Measurements from ENCODE around the gene TAS2R40. TPM values are rescaled to one million over a fixed set of nuclear protein-coding genes. Genes with fewer than 3 reads are reported as not detected.
"Not testable (repeated sequence)": the region's sequence is repeated elsewhere in the genome, so short reads cannot be mapped to it uniquely, and the experiment has no call there.

Gene TAS2R40
- not detected for total RNA-seq
- long read RNA-seq, result 0 reads

- intact Hi-C loops (cut with DNase I), result no loop called here
- DNase-seq (ENCODE audit: low spot score), result no peak
Observed at GRCh38 chr7:143221737-143222136, at the start of gene TAS2R40. TSS of gene TAS2R40 (plus strand) at chr7:143222037. CDS start at chr7:143222079, 42 bp downstream.

DNA sequence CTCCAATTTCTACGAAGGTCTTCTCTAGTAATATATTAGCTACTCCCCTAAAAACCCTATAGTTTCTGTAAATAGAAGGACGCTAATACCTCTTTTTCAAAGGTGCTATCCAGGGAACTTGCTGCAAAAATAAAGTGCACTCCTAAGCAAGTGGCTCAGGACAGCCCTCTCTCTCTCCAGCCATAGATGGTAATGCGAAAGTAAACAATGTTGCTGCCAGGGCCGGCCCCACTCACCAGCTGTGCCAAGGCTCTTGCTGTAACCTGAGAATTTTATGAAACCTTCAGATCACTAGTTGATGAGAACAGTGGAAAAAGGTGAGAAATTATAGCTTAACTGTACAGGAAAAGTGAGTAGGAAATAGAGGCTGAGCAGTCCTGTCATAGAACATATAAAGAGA is 49.5 kb upstream of the TAS2R40 start:
- intact Hi-C loops (cut with DNase I), result no loop called here
- DNase-seq (ENCODE audit: low spot score), result no peak

DNA sequence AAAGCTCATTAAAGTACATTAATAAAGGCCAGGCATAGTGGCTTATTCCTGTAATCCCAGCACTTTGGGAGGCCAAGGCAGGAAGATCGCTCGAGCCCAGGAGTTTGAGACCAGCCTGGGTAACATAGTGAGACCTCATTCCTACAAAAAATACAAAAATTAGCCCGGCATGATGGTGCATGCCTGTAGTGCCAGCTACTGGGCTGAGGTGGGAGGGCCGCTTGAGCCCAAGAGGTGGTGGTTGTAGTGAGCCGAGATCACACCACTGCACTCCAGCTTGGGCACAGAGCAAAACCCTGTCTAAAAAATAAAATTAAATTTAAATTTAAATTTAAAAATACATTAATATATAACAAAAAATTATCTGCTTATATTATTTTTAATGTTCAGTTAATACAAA is 45.7 kb upstream of the TAS2R40 start:
- DNase-seq (ENCODE audit: low spot score), result no peak
- intact Hi-C loops (cut with DNase I), result no loop called here

GRCh38 chr7:143177374-143178119 is 44.3 kb upstream of the TAS2R40 start:
- intact Hi-C loops (cut with DNase I), result no loop called here
- no peak for DNase-seq (ENCODE audit: low spot score)

DNA sequence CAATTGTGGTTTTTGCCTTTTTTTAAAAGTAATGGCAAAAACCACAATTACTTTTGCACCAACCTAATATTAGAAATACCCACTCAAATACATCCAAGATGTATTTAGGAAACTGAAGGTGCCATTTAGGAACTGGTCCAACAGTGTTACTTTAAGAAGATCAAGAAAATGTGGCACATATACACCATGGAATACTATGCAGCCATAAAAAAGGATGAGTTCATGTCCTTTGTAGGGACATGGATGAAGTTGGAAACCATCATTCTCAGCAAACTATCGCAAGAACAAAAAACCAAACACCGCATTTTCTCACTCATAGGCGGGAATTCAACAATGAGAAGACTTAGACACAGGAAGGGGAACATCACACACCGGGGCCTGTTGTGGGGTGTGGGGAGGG is 41.1 kb upstream of the TAS2R40 start:
- intact Hi-C loops (cut with DNase I); DNase-seq (ENCODE audit: low spot score): not testable (repeated sequence)

- intact Hi-C loops (cut with DNase I), result no loop called here
- DNase-seq (ENCODE audit: low spot score), result no peak
Observed at GRCh38 chr7:143181349-143181748, 40.5 kb upstream of the TAS2R40 start.

GRCh38 chr7:143183024-143183423 is 38.8 kb upstream of the TAS2R40 start, which contains the start of gene TAS2R39:
TSS of gene TAS2R39 (plus strand) at chr7:143183419. CDS start at chr7:143183419, 0 bp downstream.
- no peak for DNase-seq (ENCODE audit: low spot score)
- intact Hi-C loops (cut with DNase I), result no loop called here

- intact Hi-C loops (cut with DNase I), result no loop called here
- DNase-seq (ENCODE audit: low spot score), result no peak
Observed at GRCh38 chr7:143185551-143185950, 36.3 kb upstream of the TAS2R40 start.

DNA sequence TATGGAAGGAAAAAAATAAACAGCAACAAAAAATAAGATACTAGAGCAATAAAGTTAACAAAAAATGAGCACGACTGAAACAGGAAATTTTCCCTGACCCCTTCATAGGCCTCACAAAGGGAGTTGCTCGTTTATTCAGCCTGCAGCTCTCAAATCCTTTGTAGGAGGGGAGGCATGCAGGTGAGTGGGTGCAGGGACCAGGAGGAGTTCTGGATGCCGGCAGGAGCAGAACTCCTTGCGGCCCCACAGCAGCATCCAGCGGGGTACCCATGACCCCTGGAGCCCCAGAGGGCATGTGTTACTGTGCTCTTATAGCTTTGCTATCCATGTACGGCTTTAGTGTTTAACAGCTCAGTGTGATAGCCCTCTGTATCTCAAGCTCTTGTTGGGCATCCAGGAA is 32.8 kb upstream of the TAS2R40 start:
- no peak for DNase-seq (ENCODE audit: low spot score)
- intact Hi-C loops (cut with DNase I), result no loop called here

DNA sequence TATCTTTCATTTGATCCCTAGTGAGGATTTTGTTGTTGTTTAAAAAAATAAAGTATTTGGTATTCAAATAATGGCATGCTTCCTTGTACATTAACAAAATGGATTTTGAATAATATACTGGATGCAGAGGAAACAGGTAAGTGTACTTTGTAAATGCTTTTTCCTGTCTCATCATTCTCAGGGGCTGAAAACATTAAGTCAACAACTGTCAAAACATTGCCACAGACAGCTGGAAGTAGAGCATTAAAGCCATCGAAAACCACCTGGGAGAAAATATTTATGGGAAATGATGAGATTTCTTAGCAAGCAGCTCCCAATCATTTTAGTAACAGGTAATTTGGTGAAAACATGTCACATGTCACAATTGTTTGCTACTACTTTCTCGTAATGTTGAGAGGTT is 28.0 kb upstream of the TAS2R40 start:
- no peak for DNase-seq (ENCODE audit: low spot score)
- intact Hi-C loops (cut with DNase I), result no loop called here

DNA sequence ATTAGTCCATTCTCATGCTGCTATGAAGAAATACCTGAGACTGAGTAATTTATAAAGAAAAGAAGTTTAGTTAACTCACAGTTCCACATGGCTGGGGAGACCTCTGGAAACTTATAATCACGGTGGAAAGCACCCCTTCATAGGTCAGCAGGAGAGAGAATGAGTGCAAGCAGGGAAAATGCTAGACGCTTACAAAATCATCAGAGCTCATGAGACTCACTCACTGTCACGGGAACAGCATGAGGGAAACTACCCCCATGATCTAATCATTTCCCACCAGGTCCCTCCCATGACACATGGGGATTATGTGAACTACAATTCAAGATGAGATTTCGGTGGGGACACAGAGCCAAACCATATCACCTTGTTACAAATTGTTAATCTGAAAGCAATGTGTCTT is 22.8 kb upstream of the TAS2R40 start:
- no peak for DNase-seq (ENCODE audit: low spot score)
- intact Hi-C loops (cut with DNase I), result no loop called here

- intact Hi-C loops (cut with DNase I), result no loop called here
Observed at GRCh38 chr7:143202161-143202560, 19.7 kb upstream of the TAS2R40 start.

DNA sequence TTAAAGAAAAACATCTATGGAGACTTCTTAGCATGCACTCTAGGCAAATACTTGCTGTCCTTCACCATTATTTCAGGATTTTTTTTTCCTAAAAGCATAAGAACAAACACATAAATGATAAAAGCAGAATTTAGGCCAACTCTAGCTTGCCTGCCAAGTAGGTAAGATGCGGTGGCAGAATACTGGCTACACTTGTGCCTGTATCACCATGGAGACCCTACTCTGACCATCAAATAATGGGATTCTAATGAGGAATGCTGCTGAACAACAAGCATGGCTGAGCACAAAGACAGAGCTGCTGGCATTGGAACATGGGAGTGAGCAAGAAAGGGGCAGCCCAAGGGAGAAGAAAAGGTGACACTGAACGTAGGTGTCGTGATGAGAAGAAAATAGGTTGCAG is 18.5 kb upstream of the TAS2R40 start:
- intact Hi-C loops (cut with DNase I), result no loop called here
- no peak for DNase-seq (ENCODE audit: low spot score)

More at GRCh38 chr7:143202161-143202560, 19.7 kb upstream of the TAS2R40 start:
- no peak for DNase-seq (ENCODE audit: low spot score)

DNA sequence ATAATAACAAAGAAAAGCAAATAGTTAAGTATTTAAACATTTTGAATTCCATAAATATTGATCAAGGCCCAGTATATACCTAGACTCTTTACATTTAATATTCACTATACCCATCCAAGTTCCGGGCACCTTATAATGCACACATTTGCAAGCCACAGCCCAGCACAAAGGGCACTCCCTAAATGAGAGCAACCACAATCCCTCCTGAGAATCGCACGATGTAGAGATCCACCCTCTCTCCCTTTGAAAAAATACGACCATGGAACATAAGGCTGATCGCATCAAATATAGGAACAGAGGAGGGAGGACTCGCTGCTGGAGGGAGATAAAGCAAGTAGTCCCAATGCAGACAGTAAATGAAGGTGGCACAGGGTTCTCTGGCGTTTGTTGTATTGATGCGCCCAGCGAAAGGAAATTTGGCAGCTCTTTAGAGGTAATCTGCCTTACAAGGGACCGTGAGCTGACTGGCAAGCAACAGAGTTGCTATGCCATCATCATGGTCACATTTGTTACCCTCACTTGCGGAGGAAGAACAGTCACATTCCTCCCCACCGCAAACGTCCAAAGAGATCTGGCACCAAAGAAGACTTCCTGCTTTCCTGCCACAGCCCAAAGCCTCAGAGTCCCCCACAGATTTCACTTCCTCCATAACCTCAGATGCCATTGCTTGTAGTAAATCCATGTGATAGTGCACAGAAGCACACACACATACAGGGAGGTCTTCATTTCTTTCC is 16.1 kb upstream of the TAS2R40 start:
- intact Hi-C loops (cut with DNase I), result no loop called here
- DNase-seq (ENCODE audit: low spot score), result no peak

- intact Hi-C loops (cut with DNase I), result no loop called here
- no peak for DNase-seq (ENCODE audit: low spot score)
Observed at GRCh38 chr7:143210541-143210940, 11.3 kb upstream of the TAS2R40 start.

- intact Hi-C loops (cut with DNase I); DNase-seq (ENCODE audit: low spot score): not testable (repeated sequence)
Observed at GRCh38 chr7:143213478-143213877, 8.4 kb upstream of the TAS2R40 start.

GRCh38 chr7:143214789-143215679 is 6.8 kb upstream of the TAS2R40 start:
- DNase-seq (ENCODE audit: low spot score), result no peak
- intact Hi-C loops (cut with DNase I), result loop anchor here (1.0 to 5.0 kb wide), 2 partner anchors 207 to 363 kb away; no protein-coding TSS in a partner anchor

DNA sequence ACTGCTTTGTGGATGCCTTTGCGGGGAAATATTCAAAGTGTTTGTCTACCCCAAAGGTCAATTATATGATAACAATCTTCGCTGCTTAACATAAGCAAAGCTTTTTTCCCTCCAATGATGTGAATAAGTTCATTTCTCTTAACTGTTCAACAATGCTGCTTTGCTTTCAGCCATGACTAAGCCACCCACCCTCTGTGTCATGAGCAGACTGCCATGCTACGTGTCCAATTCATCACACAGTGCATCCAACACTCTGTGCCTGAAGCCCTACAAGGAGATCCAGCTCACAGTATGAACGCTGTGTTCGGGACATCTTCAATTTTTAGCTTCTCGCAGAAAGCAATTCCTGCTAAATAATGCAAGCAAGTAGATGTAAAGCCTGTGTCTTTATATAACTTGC is 5.7 kb upstream of the TAS2R40 start:
- DNase-seq (ENCODE audit: low spot score), result no peak
- intact Hi-C loops (cut with DNase I), result loop anchor here (5.0 kb wide), 1 partner anchor 364 kb away; no protein-coding TSS in a partner anchor

DNA sequence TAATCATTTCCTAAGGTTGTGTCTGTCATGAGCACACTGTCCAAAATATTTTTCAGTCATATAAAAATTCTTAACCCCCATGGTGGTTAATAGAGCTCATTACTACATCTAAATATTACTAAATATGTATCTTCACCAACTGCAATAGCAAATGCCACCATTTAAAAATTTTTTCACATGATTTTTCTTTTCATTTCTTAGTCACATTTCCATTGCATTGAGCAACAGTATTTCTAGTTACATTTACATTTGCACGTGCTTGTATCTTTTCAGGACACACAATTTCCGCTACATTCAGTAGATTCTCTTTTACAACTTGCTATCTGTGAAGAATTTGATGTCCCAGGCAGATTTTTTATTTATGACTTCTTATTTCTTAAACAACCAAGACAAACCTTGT is 5.2 kb upstream of the TAS2R40 start:
- DNase-seq (ENCODE audit: low spot score), result no peak
- intact Hi-C loops (cut with DNase I), result loop anchor here (5.0 kb wide), 1 partner anchor 364 kb away; no protein-coding TSS in a partner anchor

DNA sequence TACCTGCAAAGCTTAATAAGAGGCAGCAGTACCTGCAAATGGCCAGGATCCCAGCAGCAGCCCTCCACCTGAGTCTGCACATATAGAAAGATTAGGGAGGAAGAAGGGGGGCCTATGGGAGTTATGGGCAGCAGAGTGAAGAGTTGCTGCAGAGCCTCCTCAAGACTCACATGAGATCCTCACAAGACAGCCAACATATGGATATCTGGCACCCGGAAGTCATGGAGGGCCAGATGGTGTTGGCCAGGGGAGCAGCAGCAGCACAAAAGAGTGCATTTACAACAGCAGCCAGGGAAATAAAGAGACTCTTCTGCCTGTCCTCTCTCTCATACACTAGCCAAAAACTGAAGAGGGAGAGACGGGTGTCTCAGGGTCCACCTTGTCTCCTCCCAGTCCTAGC is 4.0 kb upstream of the TAS2R40 start:
- DNase-seq (ENCODE audit: low spot score), result no peak
- intact Hi-C loops (cut with DNase I), result loop anchor here (5.0 kb wide), 1 partner anchor 366 kb away; no protein-coding TSS in a partner anchor

All from cardiac septum (tissue), 1 donor.